Measurements from ENCODE around the gene MBIP.

MBIP gene

GRCh38 chr14:36306836-36307235, 13.6 kb downstream of the MBIP start:
- no peak for DNase-seq

- DNase-seq, result no peak
Observed at GRCh38 chr14:36304895-36305294, 15.5 kb downstream of the MBIP start.

GRCh38 chr14:36303960-36304359, 16.5 kb downstream of the MBIP start:
- no peak for DNase-seq

DNA sequence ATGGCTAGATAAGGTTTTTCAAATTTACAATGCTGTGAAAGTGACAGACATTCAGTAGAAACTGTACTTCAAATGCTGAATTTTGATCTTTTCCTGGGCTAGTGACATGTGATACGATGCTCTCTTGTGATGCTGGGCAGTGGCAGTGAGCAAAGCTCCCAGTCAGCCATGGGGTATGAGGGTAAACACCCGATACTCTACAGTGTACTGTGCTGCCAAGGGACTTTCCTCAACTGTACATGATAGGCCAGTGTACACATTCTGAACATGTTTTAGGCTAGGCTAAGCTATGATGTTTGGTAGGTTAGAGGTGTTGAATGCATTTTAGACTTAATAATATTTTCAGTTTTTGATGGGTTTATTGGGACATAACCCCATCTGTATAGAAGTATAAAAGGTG, 17.6 kb downstream of the MBIP start:
- no peak for DNase-seq

DNA sequence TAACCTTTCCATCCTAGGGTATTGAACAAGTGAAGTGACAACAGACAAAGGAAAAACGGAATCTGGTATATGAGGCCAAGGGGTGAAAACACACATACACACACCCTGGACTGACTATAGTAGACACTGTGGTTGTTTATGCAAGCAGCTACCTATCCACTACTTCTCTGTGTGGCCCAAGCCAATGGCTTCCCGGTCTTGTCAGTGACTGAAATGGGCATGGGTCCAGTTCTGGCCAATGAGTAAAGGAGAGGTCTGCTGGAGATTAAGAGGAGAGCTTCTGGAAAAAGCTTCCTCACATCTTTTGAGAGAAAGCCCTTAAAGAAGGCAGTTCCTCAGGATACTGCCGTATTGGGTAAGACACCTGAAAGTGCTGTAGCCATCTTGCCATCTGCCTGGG, 19.3 kb downstream of the MBIP start:
- no peak for DNase-seq

- no peak for DNase-seq
Observed at GRCh38 chr14:36300337-36300736, 20.1 kb downstream of the MBIP start.

GRCh38 chr14:36295642-36296627, 24.5 kb downstream of the MBIP start:
- DNase-seq, result no peak

DNA sequence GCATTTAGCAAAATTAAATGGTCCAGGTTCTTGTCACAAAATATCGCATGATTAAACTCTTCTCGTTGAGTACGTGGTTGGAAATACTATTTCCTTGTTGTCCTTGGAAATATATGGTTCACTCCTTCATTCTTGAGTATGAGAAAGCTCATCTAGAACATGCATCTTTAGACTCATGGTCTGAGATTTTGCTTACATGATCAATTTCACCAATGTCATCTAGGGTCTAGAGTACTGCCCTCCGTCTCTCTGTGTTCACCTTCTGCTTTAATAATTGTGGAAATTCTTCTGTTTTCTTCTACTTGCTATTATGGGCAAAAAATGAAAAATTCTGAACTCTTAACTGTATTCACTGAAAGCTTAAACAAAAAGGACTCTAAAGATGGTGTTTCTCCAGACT, 25.9 kb downstream of the MBIP start:
- no peak for DNase-seq

- no peak for DNase-seq
Observed at GRCh38 chr14:36293824-36294223, 26.6 kb downstream of the MBIP start.

GRCh38 chr14:36289954-36290353, 30.5 kb downstream of the MBIP start:
- no peak for DNase-seq

DNA sequence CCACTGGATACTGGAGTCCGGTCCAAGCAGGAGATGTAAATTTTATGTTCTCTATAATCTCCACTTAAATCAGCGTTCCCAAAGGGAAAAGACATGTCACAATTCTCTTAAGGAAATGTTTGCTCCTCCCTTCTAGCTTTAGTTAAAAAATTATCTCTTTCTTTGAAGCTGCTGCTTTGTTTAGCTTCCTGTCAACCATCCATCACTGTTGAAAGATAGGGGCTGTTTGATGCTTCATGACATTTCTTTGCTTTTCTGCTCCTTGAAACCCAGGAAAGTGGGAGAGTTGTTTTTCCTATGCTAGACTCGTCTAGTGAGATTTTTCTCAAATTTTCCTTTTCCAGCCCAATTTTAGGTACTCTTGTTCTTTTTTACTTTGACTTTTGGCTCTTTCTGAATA, 31.9 kb downstream of the MBIP start:
- DNase-seq, result no peak

GRCh38 chr14:36284971-36285595, 35.4 kb downstream of the MBIP start:
- no peak for DNase-seq

GRCh38 chr14:36281309-36281708, 39.1 kb downstream of the MBIP start:
- DNase-seq, result no peak

- DNase-seq, result no peak
Observed at GRCh38 chr14:36279306-36280190, 40.9 kb downstream of the MBIP start.

GRCh38 chr14:36275741-36276140, 44.7 kb downstream of the MBIP start:
- no peak for DNase-seq

DNA sequence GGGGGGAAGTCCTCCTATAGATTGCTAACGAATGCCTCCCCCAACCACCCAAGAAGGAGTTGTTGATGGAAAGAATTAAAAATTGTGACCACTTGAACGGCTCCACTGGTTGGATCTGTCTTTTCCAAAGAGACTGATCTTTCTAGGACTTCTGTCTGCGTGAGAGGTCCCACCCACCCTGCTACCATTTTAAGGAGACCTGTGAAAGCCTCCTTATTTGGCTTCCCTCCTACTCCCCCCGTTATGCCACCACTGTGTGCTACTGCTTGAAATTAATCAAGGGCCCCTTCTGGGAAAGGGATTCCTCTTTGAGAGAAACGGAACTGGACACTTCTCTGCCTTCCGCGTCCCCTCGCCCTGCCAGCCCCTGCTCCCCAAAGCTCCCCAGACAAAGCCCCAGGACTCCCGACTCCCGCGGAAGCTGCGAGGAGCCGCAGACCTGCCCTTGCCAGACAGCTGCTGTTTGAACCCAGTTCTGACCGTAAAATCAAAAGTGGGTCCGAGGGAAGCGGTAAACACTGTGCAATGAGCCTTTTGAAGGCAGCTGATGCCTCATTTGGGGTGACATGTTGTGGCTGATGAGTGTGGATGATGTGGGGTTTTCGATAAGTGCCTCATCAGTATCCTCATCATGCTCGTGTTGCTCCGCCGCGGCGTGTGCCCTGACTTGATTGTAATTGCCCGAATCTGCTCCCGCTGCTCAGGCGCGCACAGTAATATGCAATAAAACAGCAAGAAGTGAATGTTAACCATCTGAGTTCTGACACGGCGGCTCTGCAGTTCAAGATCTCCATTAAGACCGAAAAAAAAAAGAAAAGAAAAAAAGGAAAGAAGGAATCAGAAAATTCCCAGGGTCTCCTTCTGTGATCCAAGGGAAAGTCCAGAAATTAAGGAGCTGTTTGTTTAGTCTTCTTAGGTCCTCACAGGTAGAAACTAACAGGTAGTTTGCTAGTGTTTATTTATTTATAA, 48.2 kb downstream of the MBIP start:
- no peak for DNase-seq

- no peak for DNase-seq
Observed at GRCh38 chr14:36271222-36271621, 49.2 kb downstream of the MBIP start.

DNA sequence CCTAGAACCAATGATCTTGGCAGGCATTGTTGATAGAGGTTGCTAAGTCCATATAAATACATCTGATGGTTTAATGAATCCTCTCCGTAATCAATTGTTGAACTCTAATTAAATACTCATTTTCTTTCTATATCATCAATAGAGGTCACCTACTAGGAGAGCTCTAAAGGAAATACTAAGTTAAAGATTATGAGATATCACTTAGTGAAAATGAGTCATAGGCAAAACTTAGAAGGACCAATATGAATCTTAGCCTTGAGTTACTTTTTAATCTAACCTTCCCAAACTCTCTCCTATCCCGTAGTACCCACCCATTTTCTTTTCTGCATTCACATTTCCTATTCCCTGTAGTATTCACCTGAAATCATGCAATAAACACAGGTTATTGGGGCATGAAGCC, 50.2 kb downstream of the MBIP start:
- DNase-seq, result no peak

DNA sequence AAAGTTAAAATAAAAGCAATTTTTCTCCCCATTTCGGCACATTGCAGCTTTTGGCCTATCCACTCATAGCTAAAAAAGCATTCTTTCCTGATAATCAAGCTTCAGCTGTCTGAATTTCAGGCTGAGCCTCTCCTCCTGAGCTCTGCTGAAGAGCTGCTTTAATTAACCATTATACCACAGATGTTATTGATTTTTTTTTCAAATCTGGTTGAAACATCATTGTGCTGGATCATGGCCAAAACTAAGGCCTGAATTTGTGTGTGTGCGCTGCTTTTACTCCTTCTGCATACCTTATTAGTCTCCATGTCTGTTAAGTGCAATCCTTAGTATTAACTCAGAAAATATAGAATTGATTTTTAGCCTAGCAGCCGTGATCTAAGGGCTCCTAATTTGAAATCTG, 52.3 kb downstream of the MBIP start:
- no peak for DNase-seq

DNA sequence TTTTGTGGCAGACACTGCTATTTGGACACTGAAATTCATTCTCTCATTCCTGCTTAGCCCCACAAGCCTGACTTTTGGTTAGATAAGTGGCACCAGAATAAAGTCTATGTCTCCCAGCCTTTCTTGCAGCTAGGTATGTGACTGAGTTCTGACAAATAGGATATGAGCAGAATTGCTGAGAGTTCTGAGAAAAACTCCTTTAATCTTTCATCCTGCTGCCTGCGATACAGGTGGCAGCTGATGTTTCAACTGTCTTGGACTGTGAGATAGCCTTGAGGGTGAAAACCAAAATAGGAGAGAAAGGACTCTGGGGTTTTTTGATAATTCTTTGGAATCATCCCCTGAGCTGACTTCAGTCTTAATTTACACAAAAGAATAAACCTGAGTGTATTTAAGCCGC, 55.8 kb downstream of the MBIP start:
- no peak for DNase-seq

GRCh38 chr14:36264107-36264506, 56.3 kb downstream of the MBIP start:
- DNase-seq, result no peak
